ENCODE data around the gene CWF19L1. TPM values are rescaled to one million over a fixed set of nuclear protein-coding genes. Genes with fewer than 3 reads are reported as not detected.
"Not testable (repeated sequence)": the region's sequence is repeated elsewhere in the genome, so short reads cannot be mapped to it uniquely, and the experiment has no call there.

The CWF19L1 gene
- 28.8 and 33.5 TPM in 2 replicates for total RNA-seq (2014; rRNA removed; shearing (Covaris generic); ENCODE audit: low replicate concordance)

DNA sequence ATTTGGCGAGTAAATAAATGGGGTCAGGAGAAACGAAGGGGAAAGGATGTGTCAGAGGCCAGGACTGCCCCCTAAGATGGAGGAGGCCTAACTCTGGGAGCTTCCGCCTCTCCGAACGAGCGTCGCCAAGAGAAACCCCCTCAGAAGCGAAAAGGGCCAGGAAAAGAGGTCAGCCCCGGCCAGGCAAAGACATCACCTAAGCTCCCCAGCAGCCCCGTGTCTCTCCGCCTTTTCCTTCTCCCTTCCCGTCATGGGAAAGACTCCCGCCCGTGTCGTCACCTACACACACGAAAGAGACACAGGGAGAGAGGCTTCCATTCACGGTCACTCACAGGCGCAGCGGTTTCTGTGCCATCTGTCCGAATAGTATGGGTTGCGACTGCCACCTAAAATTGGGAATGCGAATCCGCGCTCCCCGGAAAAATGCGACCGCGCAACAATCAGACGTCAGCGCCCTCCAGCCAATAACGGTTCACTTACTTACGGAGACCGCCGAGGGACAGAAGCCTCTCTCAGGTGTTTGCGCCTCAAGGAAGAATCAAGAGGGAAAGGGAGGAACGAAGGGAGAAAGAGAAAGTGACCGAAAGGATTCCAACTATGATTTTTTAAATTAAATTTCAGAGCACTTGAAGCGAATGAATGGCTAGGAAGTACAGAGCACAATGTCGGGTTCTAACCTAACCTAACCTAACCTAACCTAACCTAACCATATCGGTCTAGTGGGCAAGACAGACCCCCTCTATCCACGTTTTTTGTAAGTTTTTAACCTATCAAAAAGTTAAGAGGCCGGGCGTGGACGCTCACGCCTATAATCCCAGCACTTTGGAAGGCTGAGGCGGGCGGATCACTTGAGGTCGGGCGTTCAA is at the start of gene CWF19L1:
Gene CWF19L1 (minus strand): TSS at position 400 of the 866 bp plus-strand sequence. CDS start 45 bp downstream, at position 355.
- peaks cover 4% of the 10 kb centered on the region for H3K36me3 ChIP-seq
- H3K9me3 ChIP-seq = no peaks in the 10 kb centered on the region
- H3K4me3 ChIP-seq = peak within 1 kb of the TSS; percentile 97
- no peaks in the 10 kb centered on the region for H3K27me3 ChIP-seq
- DNase-seq = peak; percentile 85

DNA sequence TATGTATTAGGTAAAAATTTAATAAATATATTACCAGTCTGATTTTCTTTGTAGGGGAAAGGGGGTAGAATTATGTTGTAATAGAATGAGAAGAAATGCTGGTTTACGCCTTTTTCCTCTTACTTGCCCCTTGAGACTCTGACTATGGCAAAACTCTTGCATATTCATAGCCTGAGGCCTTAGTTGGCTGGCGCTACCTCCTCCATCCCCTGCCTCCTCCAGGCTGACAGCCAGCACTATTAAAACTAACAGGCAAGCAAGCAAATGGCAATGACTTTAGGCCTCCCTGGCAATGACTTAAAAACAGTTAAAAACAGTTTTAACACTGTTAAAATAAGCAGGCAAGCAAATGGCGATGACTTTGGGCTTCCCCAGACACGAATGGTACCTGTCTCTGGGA is 48.2 kb upstream of the CWF19L1 start:
- no peaks in the 10 kb centered on the region for H3K36me3 ChIP-seq
- DNase-seq = peak; percentile 7
- H3K4me3 ChIP-seq = no peak overlapping the region
- H3K9me3 ChIP-seq = no peaks in the 10 kb centered on the region
- H3K27me3 ChIP-seq = peaks cover 27% of the 10 kb centered on the region

DNA sequence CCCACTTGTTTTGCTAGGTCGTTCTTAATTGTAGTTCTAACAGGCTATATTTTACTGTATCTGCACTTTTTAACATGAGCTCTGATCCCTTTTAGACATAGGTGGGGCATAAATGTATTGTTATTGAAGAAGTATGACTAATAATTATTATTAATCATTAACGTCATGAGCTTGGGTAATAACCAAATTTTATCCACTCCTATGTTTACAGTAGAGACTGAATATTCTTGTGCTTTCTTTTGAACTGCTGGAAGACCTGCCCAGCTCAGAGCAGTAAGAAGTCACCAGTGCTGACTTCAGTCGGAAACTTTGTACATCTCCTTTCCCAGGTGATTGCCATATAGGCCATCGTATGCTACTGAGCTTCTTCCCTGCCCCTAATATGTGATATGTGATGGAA is 43.9 kb upstream of the CWF19L1 start:
- Histone ChIP-seq H3K4me3 (no peak overlapping the region), H3K36me3 (no peaks in the 10 kb centered on the region), H3K9me3 (no peaks in the 10 kb centered on the region), H3K27me3 (peaks cover 25% of the 10 kb centered on the region)
- DNase-seq = no peak

DNA sequence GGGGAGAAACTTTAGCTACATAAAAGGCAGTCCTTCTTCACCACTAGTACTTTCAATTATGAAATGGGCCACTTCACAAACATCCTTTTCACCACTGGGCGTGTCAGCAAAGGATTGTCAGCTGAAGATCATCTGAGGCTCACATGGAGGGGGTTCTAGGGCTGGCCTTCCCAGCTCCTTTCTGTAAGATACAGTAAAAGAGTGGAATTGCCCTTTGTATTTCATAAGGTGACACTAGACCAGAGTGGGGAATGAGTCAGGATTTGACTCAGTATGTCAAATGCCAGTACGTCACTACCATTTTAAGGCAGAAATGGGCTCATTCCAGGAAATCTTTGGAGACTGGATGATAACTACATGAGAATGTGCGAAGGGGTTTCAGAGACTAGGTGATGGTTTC is 40.2 kb upstream of the CWF19L1 start:
- no peak overlapping the region for H3K4me3 ChIP-seq
- no peaks in the 10 kb centered on the region for H3K9me3 ChIP-seq
- H3K36me3 ChIP-seq = no peaks in the 10 kb centered on the region
- no peak for DNase-seq
- H3K27me3 ChIP-seq = peaks cover 37% of the 10 kb centered on the region

DNA sequence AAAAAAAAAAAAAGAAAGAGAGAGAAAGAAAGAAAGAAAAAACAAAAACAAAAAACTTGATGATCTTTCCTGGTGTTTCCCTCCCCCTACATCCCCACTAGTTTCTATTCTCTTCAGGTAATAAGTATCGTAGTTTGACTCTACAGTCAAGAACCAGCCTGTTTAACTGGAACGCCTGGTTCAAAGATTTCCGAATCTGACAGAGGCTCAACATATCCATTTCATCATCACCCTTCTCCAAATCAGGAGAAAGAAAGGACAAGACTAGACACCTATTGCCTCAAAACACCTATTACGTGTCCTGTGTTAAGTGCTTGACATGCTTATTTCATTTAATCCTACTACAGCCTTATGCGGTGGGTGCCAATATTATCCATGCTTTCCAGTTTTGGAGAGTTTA is 39.4 kb upstream of the CWF19L1 start:
- DNase-seq = no peak
- Histone ChIP-seq H3K36me3 (no peaks in the 10 kb centered on the region), H3K27me3 (peaks cover 34% of the 10 kb centered on the region), H3K9me3 (no peaks in the 10 kb centered on the region), H3K4me3 (no peak overlapping the region)

DNA sequence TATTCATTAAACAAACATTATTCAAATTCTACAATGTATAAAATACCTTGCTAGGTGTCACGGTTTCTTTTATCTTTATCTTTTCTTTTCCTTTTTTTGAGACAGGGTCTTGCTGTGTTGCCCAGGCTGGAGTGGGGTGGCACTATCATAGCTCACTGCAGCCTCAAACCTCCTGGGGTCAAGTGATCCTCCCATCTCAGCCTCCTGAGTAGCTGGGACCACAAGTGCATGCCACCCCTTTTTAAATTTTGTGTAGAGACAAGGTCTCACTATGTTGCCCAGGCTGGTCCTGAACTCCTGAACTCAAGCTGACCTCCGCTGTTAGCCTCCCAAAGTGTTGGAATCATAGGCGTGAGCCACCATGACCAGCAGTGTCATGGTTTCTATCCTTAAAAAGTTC is 37.0 kb upstream of the CWF19L1 start:
- H3K4me3 ChIP-seq = no peak overlapping the region
- H3K36me3 ChIP-seq = no peaks in the 10 kb centered on the region
- DNase-seq = no peak
- H3K9me3 ChIP-seq = no peaks in the 10 kb centered on the region
- peaks cover 23% of the 10 kb centered on the region for H3K27me3 ChIP-seq

DNA sequence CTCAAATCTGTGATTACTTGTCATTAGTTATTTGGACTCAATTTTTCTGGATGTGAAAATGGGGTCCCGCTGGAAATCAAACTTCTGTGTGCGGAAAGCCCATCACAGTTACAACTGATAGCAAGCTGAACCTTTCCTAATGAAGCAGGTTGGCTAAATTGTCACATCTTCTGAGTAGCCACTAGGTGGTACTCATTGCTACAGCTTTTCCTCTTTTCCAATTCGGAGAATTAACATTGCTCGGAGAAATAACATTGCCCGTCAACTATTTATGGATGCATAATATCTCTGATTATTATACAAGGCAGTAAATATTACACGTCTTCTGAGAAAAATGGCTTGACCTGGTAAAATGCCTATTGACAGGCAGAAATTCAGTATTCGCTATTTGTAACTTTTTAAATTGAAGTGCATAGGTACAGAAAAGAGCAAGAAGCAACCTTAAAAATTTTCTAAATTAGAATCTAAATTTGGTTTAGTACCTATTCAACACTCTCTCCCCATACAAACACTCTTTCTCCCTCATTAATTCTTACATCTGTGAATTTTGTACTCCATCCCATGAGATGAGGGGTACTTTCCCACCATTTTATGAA is 36.4 kb upstream of the CWF19L1 start:
- Histone ChIP-seq H3K27me3 (peaks cover 23% of the 10 kb centered on the region), H3K36me3 (no peaks in the 10 kb centered on the region), H3K4me3 (no peak overlapping the region), H3K9me3 (no peaks in the 10 kb centered on the region)
- no peak for DNase-seq

DNA sequence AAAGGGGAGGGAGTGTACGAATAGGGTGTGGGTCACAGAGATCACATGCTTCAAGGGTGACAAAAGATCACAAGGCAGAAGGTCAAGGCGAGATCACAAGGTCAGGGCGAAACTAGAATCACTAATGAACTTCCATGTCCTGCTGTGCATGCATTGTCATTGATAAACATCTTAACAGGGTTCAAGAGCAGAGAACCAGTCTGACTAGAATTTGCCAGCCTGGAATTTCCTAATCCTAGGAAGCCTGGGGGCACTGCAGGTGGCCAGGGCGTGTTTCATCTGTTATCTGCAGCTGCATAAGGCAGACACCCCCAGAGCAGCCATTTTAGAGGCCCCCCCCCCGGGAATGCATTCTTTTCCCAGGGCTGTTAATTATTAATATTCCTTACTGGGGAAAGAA is 33.7 kb upstream of the CWF19L1 start:
- peaks cover 36% of the 10 kb centered on the region for H3K27me3 ChIP-seq
- DNase-seq, H3K4me3 ChIP-seq, H3K36me3 ChIP-seq, H3K9me3 ChIP-seq: not testable (repeated sequence)

DNA sequence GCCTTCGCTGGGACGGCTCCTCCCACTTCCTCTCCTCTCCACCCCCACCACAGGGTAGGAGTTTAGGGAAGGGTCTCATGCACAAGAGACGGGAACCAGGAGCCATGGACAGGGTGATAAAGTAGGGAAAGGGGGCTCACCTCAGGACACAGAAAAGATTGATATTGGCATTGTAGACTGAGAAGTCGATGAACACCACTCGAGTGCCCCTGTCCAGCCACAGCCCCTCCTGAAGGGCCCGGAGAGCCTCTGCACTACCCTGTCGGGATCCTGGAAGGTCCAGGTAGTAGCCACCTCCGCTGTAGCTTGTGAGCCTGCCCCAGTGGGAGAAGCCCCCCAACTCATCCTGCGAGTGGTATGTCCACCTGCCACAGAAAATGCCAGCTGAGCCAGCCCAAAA is 29.8 kb upstream of the CWF19L1 start:
- H3K4me3 ChIP-seq = no peak overlapping the region
- H3K36me3 ChIP-seq = no peaks in the 10 kb centered on the region
- H3K27me3 ChIP-seq = peaks cover 13% of the 10 kb centered on the region; the same call in 1 of the 2 replicates
- DNase-seq = no peak
- no peaks in the 10 kb centered on the region for H3K9me3 ChIP-seq

DNA sequence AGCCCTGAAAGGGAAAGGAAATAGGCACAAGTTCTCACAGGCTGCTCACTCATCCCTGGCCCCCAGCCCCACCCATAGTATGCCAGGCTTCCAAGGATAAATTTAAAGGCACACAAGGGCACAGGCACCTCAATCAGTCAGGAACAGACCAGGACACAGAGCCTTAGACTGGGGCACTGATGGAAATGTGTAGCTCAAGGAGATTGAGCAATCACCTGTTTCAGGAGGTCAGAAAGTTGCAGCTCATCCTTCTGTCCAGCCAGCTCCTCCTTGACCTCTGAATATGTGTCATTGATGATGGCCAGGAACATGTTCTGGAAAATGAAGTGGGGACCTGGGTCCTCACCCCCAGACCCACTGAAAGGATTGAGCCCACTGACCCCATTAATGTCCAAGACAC is 25.6 kb upstream of the CWF19L1 start:
- peaks cover 10% of the 10 kb centered on the region; the same call in 1 of the 2 replicates for H3K27me3 ChIP-seq
- H3K9me3 ChIP-seq = no peaks in the 10 kb centered on the region
- DNase-seq = no peak
- no peaks in the 10 kb centered on the region for H3K36me3 ChIP-seq
- H3K4me3 ChIP-seq = no peak overlapping the region

DNA sequence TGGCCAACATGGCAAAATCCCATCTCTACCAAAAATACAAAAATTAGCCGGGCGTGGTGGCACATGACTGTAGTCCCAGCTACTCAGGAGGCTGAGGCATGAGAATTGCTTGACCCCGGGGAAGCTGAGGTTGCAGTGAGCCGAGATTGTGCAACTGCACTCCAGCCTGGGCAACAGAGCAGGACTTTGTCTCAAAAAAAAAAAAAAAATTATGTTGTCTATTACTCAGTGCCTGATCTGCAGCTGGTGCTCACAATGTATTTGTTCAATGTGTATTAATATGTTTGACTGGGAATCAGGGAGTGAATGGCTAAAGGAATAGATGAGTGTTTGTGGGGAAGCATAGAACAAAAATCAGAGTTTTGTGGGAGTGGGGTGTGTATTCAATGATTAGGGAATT is 24.9 kb upstream of the CWF19L1 start:
- H3K9me3 ChIP-seq, H3K4me3 ChIP-seq, DNase-seq, H3K36me3 ChIP-seq, H3K27me3 ChIP-seq: not testable (repeated sequence)

DNA sequence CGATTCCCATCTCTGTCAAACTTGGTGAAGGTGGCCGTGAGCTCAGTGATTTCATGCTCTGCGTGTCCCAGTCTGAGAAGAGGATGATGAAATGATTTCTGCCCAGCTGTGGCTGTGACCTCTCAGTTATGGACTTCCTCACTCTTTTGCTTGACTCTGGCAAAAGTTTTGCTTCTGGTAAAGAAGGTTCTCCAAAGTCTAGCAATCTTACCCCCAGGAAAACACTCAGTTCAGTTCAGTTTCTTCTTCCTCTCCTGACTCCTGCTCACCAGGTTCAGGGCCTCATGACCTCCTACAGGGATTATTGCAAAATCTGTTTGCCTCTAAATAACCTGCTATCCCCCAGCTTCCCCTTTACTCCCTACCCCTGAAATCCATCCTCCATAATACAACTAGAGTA is 23.9 kb upstream of the CWF19L1 start:
- Histone ChIP-seq H3K9me3 (no peaks in the 10 kb centered on the region), H3K4me3 (no peak overlapping the region), H3K27me3 (no peaks in the 10 kb centered on the region), H3K36me3 (no peaks in the 10 kb centered on the region)
- no peak for DNase-seq

DNA sequence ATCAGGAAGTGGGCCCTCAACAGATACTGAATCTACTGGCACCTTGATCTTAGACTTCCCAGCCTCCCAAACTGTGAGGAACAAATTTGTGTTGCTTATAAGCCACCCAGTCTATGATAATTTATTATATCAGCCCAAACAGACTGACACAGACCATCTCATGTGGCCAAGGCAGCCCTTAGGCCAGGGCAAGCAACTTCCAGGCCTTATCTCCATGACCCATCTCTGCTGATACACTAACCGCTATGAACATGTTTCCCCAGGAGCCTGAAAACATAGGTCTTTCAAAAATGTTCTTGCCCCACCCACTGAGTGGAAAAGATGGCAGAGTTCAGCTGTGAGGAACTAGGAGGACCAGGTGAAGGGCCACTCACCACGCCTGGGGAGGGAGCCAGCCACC is 22.2 kb upstream of the CWF19L1 start:
- Histone ChIP-seq H3K4me3 (no peak overlapping the region), H3K27me3 (no peaks in the 10 kb centered on the region), H3K9me3 (no peaks in the 10 kb centered on the region), H3K36me3 (no peaks in the 10 kb centered on the region)
- DNase-seq = no peak

DNA sequence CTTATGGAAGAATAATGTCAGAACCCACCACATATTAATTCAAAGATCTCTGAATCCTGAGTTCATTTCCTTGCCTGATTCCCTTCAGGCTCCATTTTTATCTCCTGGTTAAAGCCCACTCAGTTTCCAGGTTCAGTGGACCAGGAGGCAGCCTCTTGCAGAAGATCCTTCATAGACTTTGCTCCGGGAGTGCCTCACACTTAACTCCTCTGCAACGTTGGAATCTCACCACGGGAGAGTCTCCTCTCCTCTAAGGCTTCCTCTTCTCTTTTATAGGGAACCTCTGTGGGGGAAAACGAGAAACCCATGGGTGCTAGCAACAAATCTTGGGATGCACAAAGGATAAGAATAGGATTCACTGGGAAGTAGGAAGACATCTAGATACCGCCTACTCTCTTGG is 20.8 kb upstream of the CWF19L1 start:
- DNase-seq = no peak
- Histone ChIP-seq H3K36me3 (peaks cover 12% of the 10 kb centered on the region), H3K27me3 (no peaks in the 10 kb centered on the region), H3K4me3 (no peak overlapping the region), H3K9me3 (no peaks in the 10 kb centered on the region)

DNA sequence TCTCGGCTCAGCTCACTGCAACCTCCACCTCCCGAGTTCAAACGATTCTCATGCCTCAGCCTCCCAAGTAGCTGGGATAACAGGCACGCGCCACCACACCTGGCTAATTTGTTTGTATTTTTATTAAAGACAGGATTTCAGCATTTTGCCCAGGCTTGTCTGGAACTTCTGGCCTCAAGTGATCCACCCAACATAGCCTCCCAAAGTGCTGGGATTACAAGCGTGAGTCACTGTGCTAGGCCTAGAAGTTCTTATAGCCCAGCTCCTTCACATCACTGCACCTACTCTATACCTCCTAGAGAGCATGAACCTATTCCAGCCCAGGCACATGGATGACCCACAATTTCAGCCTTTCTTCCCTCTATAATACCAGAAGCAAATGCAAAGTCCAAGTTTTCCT is 20.3 kb upstream of the CWF19L1 start:
- peaks cover 17% of the 10 kb centered on the region for H3K36me3 ChIP-seq
- no peaks in the 10 kb centered on the region for H3K27me3 ChIP-seq
- H3K9me3 ChIP-seq = no peaks in the 10 kb centered on the region
- no peak overlapping the region for H3K4me3 ChIP-seq
- no peak for DNase-seq

DNA sequence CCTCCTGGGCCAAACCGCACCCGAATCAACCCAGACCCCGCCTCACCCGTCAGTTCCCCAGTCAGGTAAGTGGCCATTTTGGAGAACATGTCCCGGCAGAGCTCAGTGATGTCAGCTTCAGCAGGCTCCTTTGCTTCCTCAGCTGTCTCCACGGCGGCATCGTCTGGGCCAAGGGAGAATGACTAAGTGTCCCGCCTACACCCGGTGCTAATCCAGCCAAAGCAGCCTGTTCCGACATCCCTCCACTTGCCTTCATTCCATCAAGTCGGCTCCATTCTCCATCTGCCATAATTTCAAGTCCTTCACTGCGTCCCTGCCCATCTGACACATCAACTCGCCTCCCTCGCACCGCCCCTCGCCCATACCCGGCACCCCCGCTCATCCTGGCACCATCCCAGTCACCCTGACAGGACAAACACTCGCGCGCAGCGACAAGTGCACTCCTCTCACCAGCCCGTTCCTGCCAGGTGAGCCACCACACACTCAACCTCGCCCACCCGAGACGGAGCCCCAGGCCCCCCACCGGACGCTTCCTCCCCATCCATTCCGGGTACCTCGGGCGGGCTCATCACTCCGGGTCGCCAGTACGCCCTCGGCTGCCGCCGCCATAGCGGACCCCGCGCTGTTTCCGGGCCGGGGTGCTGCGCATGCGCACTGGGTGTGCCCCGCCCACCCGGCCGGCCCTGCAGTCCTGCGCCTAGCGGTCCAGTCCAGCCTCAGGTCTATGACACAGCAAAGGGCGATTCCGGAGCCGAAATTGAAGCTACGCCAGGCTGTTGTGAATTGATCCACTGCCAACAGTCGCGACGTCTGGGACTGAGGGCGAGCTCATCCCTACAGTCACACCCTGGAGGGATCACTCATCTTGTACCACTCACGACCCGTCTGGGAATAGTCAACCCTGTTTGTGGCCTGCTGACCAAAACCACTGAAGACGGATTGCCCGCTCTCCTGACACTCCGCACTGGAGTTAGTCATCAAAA is 18.9 kb upstream of the CWF19L1 start, which contains the start of gene BLOC1S2:
Gene BLOC1S2 (minus strand): TSS at position 630 of the 983 bp plus-strand sequence. CDS start 21 bp downstream, at position 609.
- peaks cover 19% of the 10 kb centered on the region for H3K36me3 ChIP-seq
- DNase-seq = peak; percentile 90
- H3K27me3 ChIP-seq = no peaks in the 10 kb centered on the region
- H3K9me3 ChIP-seq = no peaks in the 10 kb centered on the region
- H3K4me3 ChIP-seq = peak within 1 kb of the TSS; percentile 92

DNA sequence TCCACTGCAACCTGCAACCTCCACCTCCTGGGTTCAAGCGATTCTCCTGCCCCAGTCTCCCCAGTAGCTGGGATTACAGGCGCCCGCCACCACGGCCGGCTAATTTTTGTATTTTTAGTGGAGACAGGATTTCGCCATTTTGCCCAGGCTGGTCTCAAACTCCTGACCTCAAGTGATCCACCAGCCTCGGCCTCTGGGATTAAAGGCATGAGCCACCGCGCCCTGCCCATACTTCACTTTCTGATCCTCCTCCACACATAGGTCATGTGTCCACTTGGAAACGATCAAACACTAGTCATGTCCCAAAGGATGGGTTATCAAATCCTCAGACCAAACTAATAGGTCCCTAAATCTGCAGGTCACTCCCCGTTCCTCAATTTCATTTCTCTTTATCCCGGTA is 17.9 kb upstream of the CWF19L1 start:
- DNase-seq, H3K27me3 ChIP-seq, H3K9me3 ChIP-seq: not testable (repeated sequence)
- peak overlapping the region; percentile 92 for H3K4me3 ChIP-seq
- peaks cover 22% of the 10 kb centered on the region for H3K36me3 ChIP-seq

Data from MG63 (cell line).